Activated CD8-positive, alpha-beta memory T cell treated with anti-CD3 and anti-CD28 coated beads, Interleukin-2, amount 50 U/mL, for 48 hours (primary cell): ENCODE measurements around the gene CHST8.

Source experiments
- DNase-seq: peaks from one replicate; pipeline ENCODE4 v3.0.0-alpha.2; 2020

CHST8 gene

DNA sequence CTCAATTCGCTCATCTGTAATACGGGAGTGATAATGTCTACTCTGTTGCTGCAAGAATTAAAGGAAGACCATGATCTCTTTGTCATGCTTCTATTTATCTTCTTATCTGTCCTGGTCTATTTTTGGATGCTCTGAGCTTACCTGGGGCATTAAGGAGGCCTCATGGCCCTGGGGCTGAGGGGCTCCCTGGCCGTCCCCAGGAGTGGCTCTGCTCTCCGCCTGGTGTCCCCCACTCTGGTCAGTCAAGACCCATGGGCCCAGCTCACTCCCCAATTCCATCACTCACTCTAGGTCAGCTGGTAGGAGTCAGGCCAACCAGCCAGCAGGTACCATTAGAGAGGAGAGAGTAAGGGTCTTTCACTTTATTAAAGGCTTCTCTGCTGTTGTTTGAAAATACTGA is 1.1 kb upstream of the CHST8 start:
- no peak for DNase-seq

DNA sequence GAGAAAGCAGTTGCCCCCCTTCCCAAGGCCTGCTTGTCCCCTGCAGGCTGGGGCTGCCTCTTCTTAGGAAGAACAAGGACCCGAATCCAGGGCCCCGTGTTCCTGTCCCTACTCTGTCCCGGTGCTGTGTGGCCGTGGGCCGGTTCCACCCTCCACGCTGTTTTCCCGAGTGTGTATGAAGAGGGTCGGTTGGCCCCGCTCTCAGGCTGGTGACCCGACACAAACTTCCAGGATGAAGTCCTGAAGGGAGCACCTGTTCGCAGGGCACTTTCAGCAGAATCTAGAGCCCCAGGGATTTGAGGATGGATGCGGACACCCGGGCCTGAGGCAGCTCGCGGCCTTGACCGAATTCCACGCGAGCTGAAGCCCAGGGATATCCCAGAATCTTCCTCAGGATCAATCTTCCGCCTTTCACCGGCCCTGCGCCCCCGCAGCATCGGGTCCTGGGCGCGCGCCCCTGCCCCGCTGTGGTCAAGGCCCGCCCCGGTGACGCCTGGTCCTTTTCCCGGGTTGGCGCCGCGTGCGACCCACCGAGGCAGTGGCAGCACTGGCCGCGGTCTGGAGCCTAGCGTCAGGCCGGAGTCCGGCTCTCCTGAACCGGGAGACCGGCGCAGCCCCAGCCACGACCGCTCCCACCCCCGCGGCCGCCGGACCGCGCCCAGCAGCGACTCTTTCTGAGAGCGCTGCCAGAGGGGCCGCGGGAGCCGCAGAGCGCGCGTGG is 528 bp upstream of the CHST8 start:
- no peak for DNase-seq

DNA sequence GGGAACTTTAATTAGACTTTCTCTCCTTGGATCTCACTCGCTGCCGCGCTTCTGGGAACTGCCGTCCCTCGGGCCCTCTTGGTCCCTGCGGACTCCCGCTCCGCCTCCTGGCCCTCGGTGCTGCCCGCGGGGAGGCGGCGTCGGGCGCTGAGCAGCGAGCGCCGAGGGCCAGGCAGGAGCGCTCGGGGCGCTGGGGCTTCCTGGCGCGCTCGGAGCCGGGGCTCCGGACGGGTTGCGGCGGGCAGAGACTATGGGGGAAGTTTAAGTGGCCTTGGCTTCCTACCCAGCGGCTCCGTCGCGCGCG is 704 bp downstream of the CHST8 start:
- no peak for DNase-seq

DNA sequence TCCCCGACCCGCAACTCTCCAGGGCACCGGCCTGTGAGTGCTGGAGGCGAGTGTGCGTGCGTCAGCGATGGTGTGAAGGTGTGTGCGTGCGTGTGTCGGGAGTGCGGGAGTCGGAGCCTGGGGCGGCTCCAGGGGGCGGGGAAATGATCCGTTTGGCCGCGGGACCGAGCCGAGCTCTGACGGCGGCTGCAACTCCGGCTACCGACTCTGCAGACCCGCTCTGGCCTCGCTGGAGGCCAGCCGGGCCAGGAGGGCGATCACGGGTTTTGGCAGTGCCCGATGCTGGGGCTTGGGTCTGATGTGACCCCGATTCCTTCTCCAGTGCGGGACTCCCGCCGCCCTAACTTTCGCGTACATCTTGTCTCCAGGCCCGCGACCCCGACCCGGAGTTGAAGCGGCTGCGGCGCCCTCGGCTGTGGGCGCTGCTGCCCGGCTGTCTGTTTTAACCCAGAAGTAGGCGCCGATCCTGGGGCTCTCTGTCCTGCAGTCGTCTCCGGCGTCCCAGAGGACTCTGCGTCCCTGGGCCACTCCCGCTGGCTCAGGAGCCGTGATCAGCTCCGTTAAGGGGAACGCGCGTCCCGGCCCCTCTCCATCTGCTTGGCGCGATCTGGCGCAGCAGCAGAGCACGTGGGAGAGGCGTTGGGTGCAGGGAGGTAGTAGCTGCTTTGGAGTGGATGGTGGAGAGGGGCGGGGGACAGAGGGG is 1.2 kb downstream of the CHST8 start:
- DNase-seq, result no peak

DNA sequence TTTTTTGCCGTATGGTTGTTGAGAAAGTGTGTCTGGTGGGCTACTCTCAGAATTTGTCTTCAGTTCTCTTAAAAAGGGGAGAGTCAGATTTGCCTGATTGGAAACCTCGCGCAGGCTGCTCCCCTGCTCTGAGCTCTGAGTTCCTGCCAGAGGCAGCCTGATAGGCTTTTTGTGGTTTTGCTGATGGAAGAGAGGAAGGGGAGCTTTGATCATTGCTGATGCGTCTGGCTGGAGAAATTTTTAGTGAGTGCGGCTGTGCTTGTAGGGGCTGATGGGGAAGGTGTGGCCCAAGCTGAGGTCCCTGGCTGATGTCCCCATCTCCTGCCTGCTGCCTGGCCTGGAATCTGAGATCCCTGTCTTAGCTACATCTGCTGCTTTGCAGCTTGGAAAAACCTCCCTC is 2.8 kb downstream of the CHST8 start:
- no peak for DNase-seq

DNA sequence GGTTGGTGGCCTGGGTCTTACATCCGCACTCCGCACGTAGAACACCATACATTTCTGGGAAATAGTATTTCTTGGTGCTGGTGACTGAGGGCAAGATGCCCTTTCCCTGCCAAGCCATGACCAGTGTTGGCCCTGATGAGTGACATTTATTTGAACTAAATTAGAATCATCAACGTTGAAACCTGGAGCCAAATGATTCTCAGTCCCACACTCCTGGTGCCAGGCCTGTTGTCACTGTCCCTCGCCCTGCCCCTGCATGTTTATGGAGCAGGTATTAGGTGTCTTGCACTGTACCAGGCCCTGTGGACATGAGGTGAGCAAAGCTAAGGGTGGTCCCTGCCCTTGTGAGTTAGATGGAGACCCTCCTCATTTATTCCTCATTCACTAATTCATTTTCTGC is 5.8 kb downstream of the CHST8 start:
- no peak for DNase-seq

DNA sequence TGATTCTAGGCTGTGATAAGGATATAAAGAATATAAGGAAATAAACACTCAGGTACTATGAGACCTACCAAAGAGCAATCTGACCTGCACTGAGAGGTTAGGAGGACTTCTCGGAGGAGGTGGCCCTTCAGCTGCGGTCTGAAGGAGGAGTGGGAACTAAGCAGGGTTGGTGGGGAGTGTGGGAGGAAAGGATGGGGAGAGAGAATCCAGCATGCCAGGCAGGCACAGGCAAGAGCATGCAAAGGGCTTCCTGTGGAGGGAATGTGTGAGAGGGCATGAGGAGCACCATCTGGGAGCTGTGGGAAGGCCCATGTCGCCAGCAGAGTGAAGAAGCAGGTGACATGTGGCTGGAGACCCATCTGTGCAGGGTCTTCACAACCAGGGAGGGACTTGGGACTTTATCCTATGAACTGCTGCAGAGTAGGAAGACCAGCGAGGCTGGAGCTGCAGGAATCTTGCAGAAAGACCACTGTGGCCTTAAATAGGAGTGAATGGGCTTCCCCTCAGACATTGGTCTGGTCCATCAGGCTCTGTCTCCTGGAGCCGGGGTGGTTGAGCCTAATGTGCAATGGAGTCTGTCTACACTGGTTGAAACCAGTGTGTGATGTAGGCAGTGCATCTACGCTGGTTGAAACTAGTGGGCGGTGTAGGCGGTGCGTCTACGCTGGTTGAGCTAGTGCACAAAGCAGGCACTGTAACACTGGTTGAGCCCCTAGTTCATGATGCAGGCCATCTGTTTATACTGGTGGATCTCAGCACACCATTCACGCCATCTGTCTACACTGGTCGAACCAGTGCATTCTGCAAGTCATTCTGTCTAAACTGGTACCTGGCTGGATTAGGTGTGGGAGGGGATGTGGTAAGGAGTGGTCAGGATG is 6.4 kb downstream of the CHST8 start:
- no peak for DNase-seq

DNA sequence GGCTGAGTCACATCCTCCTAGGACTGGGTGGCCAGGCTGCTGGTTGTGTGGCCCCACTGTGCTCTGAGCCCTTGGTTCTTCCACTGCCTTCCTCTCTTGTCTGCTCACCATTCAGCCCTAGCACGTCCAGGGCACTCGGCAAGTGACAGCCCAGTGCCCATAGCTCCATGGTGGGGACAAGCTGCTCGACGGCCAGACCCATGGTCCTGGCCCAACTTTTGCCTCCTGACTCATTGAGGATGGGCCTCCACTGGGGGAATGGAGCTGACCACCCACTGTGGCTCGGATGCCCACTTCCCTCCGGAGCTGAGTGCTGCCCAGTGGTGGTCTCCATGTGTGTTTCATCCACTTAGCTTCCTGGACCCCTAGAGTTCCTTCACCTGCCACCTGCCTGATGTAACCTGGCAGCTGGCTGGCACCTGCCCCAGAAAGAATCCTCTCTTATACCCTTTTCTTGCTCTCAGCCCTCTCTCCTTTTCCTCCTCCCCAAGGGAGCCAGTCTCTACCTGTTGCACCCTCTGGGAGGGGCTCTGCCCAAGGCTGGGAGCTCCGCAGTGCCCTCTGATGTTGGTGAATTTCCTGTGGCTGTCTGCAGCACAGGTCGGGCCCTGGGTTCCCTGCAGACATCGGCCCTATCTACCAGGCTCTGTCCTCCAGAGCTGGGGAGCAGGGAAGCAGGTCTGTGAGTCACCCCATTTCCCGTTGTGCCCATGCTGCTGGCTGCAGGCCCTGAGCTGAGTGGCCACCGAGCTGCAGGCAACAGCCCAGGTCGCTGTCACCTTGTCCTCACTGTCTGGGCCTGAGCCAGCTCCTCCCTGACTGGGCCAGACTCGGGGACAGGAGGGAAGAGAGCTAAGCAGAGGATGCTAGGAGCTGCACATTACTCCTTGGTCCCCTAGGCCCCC is 7.4 kb downstream of the CHST8 start:
- peak; percentile 28 for DNase-seq

DNA sequence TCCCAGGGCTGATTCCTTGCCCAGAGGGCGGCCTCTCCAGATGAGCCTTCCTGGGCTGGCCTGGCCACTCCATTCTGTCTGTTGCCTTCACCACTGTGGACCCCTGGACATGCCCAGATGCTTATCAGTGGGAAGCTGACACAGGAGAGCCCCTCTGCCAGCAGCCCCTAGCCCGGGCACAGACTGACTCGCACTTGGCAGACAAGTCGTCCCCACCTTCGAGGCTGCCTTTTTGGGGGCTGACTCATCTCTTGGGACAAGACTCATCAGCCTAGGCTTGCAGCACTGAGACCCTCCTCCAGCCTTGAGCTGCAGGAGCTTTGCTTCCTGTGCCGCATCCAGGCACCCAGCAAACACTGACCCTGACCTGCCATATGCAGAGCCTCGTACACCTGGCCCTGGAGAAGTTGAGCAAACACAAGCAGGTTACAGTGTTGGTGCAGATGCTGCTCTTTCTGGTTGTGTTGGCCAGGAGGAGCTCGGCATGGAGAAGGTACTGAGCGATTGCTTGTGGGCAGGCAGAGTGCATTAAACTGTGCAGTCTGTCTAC is 8.1 kb downstream of the CHST8 start:
- DNase-seq, result peak; percentile 22

DNA sequence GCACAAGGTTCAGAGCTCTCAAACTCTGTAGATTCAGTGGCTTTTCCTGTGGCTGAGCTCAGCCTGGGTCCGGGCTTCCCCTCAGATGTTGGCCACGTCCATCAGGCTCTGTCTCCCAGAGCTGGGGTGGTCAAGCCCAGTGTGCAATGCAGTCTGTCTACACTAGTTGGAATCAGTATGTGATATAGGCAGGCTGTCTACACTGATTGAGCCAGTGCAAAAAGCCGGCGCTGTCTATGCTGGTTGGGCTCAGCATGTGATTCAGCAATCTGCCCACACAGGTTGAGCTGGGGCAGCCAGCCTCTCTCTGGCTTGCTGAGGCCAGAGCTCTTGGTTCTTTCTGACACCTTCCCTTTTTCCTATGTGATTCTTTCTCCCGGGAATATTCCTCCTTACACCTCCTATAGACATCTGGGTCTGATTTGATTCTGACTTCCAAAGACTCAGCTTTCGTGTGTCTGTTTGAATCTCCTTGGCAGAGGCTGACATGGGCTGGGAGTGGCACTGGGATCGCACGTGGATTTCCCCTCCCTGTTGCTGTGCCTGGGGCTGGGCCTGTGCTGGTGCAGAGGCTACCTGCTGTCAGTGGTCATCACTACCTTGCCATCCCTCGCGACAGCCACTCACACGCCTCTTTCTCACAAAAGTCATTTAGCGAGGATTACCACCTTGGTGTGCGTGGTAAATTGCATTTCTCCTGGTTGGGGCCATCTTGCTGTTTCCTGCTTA is 9.3 kb downstream of the CHST8 start:
- peak; percentile 33 for DNase-seq

DNA sequence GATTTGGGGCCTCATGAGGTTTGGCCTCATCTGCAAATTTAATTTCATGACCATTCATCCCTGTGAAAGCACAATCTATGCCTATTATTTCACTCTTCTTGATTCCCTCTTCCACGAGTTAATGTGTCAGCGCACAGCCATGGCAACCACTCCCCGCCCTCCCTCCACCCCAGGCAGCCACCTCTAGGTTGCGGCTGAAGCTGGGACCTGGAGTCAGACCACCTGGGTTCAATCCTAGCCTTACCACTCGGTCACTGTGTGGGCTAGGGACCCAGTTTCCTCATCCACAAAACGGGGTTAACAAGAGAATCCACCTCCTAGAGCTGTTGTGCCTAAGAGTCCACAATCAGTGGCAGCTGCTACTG is 9.8 kb downstream of the CHST8 start:
- DNase-seq, result peak; percentile 3

DNA sequence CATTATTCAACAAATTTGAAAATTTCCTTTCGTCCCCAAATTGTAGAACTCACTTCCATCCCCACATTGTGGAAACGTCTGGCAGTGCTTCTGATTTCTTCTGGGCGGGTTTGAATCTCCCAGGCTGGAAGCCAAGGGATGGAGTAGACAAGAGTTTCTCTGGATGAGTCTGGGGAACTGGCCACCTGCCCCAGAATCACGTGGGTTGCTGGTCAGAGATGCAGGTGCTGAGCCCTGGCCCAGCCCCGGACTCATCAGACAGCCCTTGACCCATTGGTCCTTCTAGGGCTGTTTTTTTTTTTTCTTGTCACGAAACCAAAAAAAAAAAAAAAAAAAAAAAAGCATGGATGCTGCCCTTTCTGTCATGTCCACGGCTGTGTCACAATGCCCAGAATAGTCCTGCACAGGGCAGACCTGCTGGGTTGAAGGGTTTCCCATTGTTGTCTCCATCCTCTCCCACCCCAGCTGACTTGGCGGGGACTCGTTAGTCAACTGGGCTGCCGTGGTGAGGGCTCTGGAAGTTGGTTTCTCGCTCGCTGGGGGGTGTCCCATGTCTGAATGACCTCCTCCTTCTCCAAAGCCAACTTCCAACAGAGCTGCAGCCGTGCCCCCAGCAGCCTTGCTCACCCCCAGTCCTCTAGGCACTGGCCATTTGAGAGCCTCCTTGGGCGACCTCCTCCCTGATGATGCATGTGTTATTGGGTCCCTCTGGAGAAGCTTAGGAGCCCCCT is 12.8 kb downstream of the CHST8 start:
- peak; percentile 13 for DNase-seq

DNA sequence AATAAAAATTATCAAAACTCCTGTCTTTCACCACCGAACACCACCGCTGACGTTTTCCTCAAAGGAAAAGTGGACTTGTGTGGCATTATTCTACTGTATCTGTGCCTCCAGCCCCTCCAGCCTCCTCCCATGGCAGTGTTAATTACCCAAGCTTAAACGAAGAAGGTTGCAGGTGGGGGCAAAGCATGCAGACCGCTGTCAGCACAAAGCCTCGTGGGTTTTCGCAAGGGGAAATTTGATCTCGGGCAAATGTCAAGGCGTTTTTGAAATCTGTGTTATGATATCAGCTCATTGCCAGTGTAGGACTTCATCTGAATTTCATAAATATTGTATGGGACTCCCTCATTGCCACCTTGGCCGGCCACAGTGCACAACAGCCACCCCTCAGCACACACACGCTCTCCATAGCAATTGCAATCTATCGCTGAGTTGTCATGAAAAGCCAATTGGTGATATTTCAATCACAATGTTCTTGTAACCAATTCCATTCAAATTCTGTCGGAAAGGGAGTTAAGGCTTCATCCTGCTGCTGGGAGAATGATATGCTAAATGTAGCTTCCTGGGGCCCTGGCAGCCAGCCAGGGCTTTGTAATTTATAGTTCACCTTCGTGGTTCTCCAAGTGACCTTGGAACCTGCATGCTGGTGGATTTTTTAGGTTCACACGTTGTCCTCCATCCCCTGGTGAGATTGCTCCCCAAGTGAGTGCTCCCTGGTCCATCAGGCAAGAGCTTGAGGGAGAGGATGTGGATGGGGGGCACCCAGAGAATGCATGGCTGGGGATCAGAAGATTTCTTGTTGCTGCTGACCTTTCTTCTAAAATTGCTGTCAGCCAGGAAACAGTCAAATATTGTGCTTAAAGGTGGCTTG is 16.6 kb downstream of the CHST8 start:
- no peak for DNase-seq

DNA sequence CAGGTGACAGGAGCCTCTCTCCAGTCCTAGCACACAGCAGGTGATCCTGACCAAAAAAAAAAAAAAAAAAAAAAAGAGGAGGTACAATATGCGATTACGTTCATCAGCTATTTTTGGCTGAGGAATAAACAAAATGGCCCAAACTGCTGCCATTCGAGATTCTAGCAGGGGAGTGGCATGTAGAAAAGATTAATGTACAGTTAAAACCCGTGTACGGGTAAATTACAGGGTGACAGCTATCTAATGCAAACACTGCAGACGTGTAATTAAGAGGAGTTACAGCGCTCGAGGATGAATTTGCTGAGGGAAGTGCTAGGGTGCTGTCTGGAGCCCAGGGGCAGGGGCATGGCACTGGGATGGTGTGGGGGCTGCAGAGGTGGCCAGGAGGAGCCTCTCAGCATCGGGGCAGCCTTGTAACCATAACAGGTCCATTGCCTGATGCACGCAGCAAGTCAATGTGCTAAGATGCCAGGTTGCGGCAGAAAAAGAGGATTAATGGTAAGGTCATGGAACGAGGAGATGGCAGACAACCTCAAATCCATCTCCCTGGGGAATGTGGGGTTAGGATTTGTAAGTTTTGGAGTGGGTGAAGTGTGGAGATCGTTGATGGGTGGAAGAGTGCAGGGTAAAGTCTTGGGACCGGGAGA is 17.4 kb downstream of the CHST8 start:
- DNase-seq, result peak; percentile 8

DNA sequence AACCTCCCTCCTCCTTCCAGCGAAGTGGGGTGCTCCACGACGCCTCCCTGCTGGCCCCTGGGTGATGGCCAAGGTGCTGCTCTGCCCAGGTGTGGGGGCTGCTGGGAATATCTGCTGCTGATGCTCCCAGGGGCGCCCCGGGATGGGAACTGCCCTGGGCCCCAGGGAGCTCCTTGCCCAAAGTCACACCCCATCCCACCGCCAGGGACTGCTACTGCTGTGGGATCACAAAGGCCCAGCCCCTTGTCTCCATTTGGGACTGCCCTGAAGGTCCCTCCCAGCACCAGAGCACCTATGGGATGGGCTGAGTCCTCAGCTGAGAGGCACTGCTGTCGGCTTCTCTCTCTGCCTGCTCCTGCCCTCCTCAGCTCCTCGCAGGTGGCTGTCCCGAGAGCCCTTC is 19.0 kb downstream of the CHST8 start:
- peak; percentile 4 for DNase-seq

DNA sequence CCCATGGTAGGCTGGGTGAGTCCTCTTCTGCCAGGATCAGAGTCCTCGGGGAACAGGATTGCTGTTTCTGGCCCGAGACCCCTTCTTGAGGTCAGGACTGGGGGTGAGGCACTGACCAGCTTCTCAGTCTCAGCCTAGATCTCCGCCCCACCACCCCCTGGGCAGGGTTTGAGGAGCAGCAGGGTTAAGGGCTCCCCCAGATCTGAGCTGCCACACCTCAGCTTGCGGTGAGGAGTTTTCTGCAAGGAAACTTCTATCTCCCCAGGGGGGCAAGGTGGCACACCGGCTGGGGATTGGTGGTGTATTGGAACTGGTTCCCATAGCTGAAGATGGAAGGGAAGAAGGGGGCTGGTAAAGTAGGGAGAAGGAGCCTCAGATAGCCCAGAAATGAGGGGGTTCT is 19.5 kb downstream of the CHST8 start:
- peak; percentile 33 for DNase-seq

DNA sequence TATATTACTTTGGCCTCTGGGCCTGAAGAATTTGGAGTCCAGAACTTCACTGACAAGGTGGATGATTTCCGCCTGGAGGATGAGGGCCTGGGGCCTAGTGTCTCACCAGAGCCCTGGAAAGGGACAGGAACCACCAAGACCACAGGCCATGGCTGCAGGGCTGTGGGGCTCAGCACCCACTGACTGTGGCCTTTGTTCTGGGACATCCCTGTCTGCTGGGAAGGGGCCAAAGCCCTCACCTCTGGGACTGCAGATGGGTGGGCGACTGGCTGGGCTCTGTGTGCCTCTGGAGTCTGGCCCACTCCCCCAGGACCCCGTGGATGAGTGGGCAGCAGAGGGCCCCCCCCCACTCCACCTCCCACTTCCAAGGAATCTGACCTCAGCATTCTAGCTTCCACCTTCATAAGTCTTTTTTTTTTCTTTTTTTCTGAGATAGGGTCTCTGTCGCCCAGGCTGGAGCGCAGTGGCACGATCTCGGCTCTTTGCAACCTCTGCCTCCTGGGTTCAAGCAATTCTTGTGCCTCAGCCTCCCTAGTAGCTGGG is 20.3 kb downstream of the CHST8 start:
- peak; percentile 23 for DNase-seq

DNA sequence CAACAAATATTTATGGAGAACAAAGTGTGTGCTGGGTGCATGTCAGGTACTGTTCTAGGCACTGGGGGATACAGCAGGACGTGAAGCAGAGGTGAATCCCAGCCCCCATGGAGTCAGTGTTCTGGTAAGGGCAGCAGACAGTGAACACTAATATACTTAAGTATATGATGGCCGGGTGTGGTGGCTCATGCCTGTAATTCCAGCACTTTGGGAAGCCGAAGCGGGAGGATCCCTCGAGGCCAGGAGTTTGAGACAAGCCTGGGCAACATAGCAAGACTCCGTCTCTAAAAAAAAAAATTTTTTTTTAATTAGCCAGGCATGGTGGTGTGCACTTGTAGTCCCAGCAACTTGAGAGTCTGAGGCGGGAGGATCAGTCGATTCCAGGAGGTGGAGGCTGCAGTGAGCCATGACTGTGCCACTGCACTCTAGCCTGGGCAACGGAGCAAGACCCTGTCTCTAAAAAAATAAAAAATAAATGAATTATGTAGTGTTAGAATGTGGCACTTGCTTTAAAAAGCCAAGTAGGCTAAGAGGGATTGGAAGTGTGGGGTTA is 22.6 kb downstream of the CHST8 start:
- peak; percentile 3 for DNase-seq

DNA sequence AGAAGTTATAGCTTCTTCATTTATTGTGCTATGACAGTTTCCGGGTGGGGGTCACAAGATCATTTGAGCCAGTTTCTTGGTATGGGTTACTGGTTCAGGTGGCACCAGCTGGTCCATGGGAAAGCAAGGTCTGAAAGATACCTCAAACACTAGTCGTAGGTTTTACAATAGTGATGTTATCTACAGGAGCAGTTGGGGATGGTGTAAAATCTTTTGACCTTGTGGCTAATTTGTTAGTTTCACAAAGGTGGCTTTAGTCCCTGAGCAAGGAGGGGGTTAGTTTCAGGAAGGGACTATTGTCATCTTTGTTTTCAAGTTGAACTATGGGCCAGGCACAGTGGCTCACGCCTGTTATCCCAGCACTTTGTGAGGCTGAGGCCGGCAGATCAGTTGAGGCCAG is 24.6 kb downstream of the CHST8 start:
- DNase-seq, result peak; percentile 8
